ENCODE measurements around the gene LRIG2.

Gene LRIG2

DNA sequence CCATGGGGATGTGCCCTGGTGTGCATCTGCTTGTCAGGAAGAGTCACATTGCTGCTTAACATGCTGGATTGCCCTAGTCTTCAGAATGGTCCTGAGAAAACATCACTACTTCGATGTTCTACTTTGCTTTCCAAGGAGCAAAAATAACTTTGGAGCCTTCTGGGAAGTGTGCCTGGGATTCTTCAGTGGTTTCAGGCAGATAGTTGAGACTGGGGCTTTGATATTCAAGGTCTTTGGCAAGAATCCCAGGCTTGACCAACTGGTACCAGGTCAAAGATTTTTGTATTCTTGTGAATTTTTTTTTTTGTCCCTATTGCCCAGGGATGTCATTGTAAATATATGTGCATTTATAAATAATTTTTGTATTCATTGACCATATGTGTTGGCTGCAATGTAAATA lies 51.4 kb downstream of the LRIG2 start:
- Histone ChIP-seq H3K4me1 (ENCODE audit: control insufficient read depth, insufficient read depth, low read length) (no peaks in the 10 kb centered on the region), H3K4me3 (ENCODE audit: insufficient read depth, low read depth, low read length) (no peak overlapping the region), H3K27ac (ENCODE audit: insufficient read depth, low read depth, low read length, poor library complexity, severe bottlenecking) (no peak overlapping the region), H3K27me3 (ENCODE audit: control insufficient read depth, insufficient read depth, low read length, poor library complexity, severe bottlenecking) (no peaks in the 10 kb centered on the region), H3K36me3 (ENCODE audit: control insufficient read depth, insufficient read depth, low read length) (peaks cover 30% of the 10 kb centered on the region), H3K9me3 (ENCODE audit: control insufficient read depth, low read length) (no peaks in the 10 kb centered on the region)
- WGBS, 2 experiments = 91 to 96% methylated on average over 1 of the region's 1 CpG

DNA sequence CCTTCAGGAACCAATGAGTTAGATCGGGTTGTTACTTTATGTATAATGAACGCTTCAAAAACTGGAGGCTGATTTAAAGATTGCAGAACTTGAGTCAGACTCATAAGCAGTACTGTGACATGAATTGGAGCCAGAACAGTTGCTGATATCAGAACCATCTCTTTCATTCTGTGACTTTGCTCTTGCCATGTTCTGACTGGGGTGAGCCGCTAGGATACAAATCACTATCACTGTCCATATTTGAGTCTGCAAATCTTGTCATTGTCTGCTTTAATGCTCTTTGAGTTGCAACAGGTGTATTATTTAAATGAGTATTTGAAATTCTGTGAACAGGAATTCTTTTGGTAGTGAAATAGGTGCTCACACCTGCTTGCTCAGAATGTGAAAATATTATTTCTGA lies 52.5 kb downstream of the LRIG2 start:
- 96 to 97% methylated on average over 3 of the region's 3 CpGs for WGBS, 2 experiments
- no peaks in the 10 kb centered on the region for H3K4me1 ChIP-seq (ENCODE audit: control insufficient read depth, insufficient read depth, low read length)
- H3K27me3 ChIP-seq (ENCODE audit: control insufficient read depth, insufficient read depth, low read length, poor library complexity, severe bottlenecking) = no peaks in the 10 kb centered on the region
- no peaks in the 10 kb centered on the region for H3K9me3 ChIP-seq (ENCODE audit: control insufficient read depth, low read length)
- H3K36me3 ChIP-seq (ENCODE audit: control insufficient read depth, insufficient read depth, low read length) = peaks cover 25% of the 10 kb centered on the region
- no peak overlapping the region for H3K27ac ChIP-seq (ENCODE audit: insufficient read depth, low read depth, low read length, poor library complexity, severe bottlenecking)
- no peak overlapping the region for H3K4me3 ChIP-seq (ENCODE audit: insufficient read depth, low read depth, low read length)

DNA sequence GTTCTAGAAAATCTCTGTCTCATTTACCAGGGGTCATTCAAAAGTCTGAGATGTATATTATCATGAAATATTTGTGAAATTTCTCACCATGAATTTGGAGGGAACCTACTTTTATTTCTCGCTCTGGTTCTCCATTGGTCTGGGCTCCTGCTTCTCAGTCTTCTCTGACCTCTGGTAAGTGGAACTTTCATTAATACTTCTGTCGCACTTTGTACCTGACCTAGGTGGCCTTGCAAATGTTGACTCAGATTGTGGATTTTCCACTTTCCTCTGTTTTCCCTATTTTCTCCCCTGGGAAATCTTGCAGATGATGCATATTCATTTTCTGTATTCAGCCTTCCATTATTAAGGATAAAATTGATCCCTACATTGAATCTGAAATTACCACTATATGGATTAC lies 53.2 kb downstream of the LRIG2 start:
- peaks cover 20% of the 10 kb centered on the region for H3K36me3 ChIP-seq (ENCODE audit: control insufficient read depth, insufficient read depth, low read length)
- no peak overlapping the region for H3K4me3 ChIP-seq (ENCODE audit: insufficient read depth, low read depth, low read length)
- H3K27ac ChIP-seq (ENCODE audit: insufficient read depth, low read depth, low read length, poor library complexity, severe bottlenecking) = no peak overlapping the region
- H3K27me3 ChIP-seq (ENCODE audit: control insufficient read depth, insufficient read depth, low read length, poor library complexity, severe bottlenecking) = no peaks in the 10 kb centered on the region
- no peaks in the 10 kb centered on the region for H3K9me3 ChIP-seq (ENCODE audit: control insufficient read depth, low read length)
- 97 to 98% methylated on average over 2 of the region's 2 CpGs for WGBS, 2 experiments
- no peaks in the 10 kb centered on the region for H3K4me1 ChIP-seq (ENCODE audit: control insufficient read depth, insufficient read depth, low read length)

DNA sequence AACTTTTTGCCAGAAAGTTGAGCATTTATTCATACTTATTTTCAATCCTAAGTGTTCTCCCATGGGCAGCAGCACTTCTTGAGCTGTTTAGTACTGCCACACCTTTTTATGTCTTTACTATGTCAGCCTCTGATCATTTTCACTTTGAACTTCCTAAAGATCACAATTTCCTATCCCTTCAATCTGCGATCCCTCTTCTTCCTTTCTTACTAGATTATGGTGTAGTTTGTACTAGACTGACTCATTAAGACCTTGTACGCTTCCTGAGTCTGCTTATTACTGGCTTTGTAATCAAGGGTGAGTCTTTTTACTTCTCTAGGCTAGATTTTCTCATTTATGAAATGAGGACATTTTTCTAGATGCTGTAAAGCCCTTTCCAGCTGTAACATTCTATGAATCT lies 55.1 kb downstream of the LRIG2 start:
- Histone ChIP-seq H3K27ac (ENCODE audit: insufficient read depth, low read depth, low read length, poor library complexity, severe bottlenecking) (no peak overlapping the region), H3K4me1 (ENCODE audit: control insufficient read depth, insufficient read depth, low read length) (no peaks in the 10 kb centered on the region), H3K9me3 (ENCODE audit: control insufficient read depth, low read length) (no peaks in the 10 kb centered on the region), H3K27me3 (ENCODE audit: control insufficient read depth, insufficient read depth, low read length, poor library complexity, severe bottlenecking) (no peaks in the 10 kb centered on the region), H3K4me3 (ENCODE audit: insufficient read depth, low read depth, low read length) (no peak overlapping the region), H3K36me3 (ENCODE audit: control insufficient read depth, insufficient read depth, low read length) (peaks cover 20% of the 10 kb centered on the region)
- WGBS, 2 experiments = 89 to 100% methylated on average over 1 to 2 of the region's 2 CpGs

DNA sequence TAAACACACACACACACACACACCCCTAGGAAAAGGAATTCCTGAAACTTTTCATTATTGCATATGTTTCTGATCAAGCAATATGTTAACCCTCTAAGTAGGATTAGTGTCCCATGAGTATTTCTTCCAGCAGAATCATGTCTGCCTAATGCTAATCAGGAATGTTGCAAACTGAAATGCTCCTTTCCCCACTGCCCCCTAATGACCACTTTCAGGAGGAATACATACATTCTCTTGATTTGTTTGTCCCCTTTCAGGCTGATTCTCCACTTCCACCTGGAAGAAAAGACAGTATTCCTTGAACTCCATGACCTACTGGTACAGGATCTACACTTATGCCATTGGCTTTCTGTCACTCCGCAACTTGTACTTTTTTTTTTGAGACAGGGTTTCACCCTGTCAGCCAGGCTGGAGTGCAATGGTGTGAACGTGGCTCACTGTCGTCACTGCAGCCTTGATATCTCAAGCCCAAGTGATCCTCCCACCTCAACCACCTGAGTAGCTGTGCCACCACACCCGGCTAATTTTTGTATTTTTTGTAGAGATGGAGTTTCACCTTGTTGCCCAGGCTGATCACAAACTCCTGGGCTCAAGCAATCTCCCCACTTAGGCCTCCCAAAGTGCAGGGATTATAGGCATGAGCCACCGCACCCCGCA lies 56.7 kb downstream of the LRIG2 start:
- H3K4me1 ChIP-seq (ENCODE audit: control insufficient read depth, insufficient read depth, low read length) = no peaks in the 10 kb centered on the region
- no peaks in the 10 kb centered on the region for H3K9me3 ChIP-seq (ENCODE audit: control insufficient read depth, low read length)
- H3K4me3 ChIP-seq (ENCODE audit: insufficient read depth, low read depth, low read length) = no peak overlapping the region
- 91 to 95% methylated on average over 6 of the region's 6 CpGs for WGBS, 2 experiments
- H3K27ac ChIP-seq (ENCODE audit: insufficient read depth, low read depth, low read length, poor library complexity, severe bottlenecking) = no peak overlapping the region
- H3K27me3 ChIP-seq (ENCODE audit: control insufficient read depth, insufficient read depth, low read length, poor library complexity, severe bottlenecking) = no peaks in the 10 kb centered on the region
- peaks cover 13% of the 10 kb centered on the region for H3K36me3 ChIP-seq (ENCODE audit: control insufficient read depth, insufficient read depth, low read length)

DNA sequence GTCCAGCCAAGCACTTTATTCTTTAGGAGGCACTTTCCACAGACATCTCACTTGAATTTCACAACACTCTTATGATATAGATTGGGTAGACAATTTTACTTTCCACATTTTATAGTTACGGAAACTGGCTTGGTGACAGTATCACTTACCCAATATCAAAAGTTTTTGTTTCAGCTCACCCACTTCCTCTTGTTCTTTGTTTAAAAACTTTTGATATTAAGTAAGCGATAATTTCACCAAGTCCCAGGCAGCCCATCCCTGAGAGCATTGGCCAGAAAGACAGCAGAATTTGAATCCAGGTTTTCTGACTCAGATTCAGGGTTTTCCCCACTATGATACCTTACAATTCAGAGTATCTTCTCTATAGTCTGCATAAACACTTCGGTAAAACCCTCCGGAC lies 60.0 kb downstream of the LRIG2 start:
- Histone ChIP-seq H3K4me3 (ENCODE audit: insufficient read depth, low read depth, low read length) (no peak overlapping the region), H3K27ac (ENCODE audit: insufficient read depth, low read depth, low read length, poor library complexity, severe bottlenecking) (no peak overlapping the region), H3K9me3 (ENCODE audit: control insufficient read depth, low read length) (no peaks in the 10 kb centered on the region), H3K4me1 (ENCODE audit: control insufficient read depth, insufficient read depth, low read length) (no peaks in the 10 kb centered on the region), H3K27me3 (ENCODE audit: control insufficient read depth, insufficient read depth, low read length, poor library complexity, severe bottlenecking) (no peaks in the 10 kb centered on the region), H3K36me3 (ENCODE audit: control insufficient read depth, insufficient read depth, low read length) (no peaks in the 10 kb centered on the region)
- WGBS, 2 experiments = 97 to 99% methylated on average over 3 to 4 of the region's 4 CpGs

DNA sequence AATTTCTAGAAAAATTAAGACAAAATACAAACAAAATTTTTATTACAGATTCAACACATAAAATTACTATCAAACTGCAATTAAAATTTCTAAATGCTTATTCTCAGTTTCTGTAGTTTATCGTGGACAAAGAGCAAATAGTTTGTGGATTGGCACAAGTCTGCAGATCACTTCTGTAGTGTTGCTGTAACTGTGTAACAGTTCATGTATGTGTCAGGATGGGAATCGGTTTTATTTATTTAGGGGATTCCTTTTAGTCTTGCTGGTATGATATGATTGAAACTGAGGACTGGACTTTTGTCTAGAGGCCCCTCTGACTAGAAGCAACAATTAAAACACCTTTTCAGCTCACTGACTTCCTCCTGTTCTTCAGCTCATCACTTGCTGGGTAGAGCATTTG lies 60.8 kb downstream of the LRIG2 start:
- no peaks in the 10 kb centered on the region for H3K36me3 ChIP-seq (ENCODE audit: control insufficient read depth, insufficient read depth, low read length)
- H3K27ac ChIP-seq (ENCODE audit: insufficient read depth, low read depth, low read length, poor library complexity, severe bottlenecking) = no peak overlapping the region
- WGBS, 2 experiments = 94% methylated on average over 2 of the region's 2 CpGs
- no peaks in the 10 kb centered on the region for H3K4me1 ChIP-seq (ENCODE audit: control insufficient read depth, insufficient read depth, low read length)
- H3K4me3 ChIP-seq (ENCODE audit: insufficient read depth, low read depth, low read length) = no peak overlapping the region
- no peaks in the 10 kb centered on the region for H3K9me3 ChIP-seq (ENCODE audit: control insufficient read depth, low read length)
- H3K27me3 ChIP-seq (ENCODE audit: control insufficient read depth, insufficient read depth, low read length, poor library complexity, severe bottlenecking) = no peaks in the 10 kb centered on the region

DNA sequence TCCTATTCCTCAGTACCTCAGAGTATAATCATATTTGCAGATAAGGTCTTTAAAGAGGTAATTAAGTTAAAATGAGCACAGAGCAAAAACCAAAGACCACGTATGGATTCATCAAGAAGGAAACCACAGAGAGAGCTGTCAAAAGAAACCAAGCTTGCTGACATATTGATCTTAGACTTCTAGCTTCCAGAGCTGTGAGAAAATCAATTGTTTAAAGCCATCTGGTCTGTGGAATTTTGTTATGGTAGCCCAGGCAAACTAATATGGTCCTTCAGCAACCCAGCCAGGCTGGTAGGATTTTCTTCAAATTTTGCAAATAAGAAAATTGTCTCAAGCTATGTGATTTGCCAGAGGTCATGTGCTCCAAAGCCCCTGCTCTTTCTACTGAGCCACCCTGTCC lies 62.5 kb downstream of the LRIG2 start:
- WGBS, 2 experiments = 91 to 92% methylated on average over 1 of the region's 1 CpG
- no peaks in the 10 kb centered on the region for H3K4me1 ChIP-seq (ENCODE audit: control insufficient read depth, insufficient read depth, low read length)
- no peaks in the 10 kb centered on the region for H3K36me3 ChIP-seq (ENCODE audit: control insufficient read depth, insufficient read depth, low read length)
- H3K9me3 ChIP-seq (ENCODE audit: control insufficient read depth, low read length) = no peaks in the 10 kb centered on the region
- H3K27ac ChIP-seq (ENCODE audit: insufficient read depth, low read depth, low read length, poor library complexity, severe bottlenecking) = no peak overlapping the region
- H3K27me3 ChIP-seq (ENCODE audit: control insufficient read depth, insufficient read depth, low read length, poor library complexity, severe bottlenecking) = no peaks in the 10 kb centered on the region
- no peak overlapping the region for H3K4me3 ChIP-seq (ENCODE audit: insufficient read depth, low read depth, low read length)

DNA sequence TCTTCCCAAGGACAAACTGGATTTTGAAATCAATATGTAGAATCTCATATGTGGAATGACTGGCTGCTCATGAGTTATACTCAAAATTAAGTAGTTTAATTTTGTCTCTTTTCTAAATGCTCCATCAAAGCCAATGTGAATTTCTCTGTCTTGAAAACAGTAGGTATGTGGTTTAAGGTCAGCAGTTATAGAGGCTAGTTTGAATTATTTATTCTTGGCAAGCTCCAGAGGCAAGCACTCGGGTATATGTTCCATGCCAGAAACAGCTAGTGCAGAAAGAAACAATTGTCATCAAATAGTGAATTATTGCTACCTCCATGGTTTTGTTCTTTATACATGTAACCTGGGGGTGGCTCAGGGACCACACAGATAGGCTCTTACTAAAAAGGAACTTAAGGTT lies 63.5 kb downstream of the LRIG2 start:
- WGBS, 2 experiments = 92 to 100% methylated on average over 1 of the region's 1 CpG
- Histone ChIP-seq H3K4me3 (ENCODE audit: insufficient read depth, low read depth, low read length) (no peak overlapping the region), H3K9me3 (ENCODE audit: control insufficient read depth, low read length) (no peaks in the 10 kb centered on the region), H3K36me3 (ENCODE audit: control insufficient read depth, insufficient read depth, low read length) (no peaks in the 10 kb centered on the region), H3K4me1 (ENCODE audit: control insufficient read depth, insufficient read depth, low read length) (no peaks in the 10 kb centered on the region), H3K27me3 (ENCODE audit: control insufficient read depth, insufficient read depth, low read length, poor library complexity, severe bottlenecking) (no peaks in the 10 kb centered on the region), H3K27ac (ENCODE audit: insufficient read depth, low read depth, low read length, poor library complexity, severe bottlenecking) (no peak overlapping the region)

DNA sequence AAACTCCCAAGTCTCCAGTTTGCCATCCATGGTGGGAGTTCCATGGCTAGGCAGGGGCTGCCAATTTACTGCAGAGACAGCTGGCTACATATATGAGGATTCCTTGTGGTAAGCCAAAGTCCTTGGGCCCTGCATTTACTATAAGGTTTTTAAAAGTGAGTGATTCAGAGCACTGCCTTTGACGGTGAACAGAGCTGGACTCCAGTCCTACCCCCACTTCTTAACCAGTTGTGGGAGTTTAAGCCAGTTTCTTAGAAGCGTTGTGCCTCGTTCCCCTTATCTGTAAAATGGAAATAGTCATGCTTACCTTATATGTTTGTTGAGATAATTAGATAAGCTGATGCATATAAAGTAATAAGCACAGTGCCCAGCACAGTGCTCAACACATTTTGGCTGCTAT lies 64.6 kb downstream of the LRIG2 start:
- Histone ChIP-seq H3K4me3 (ENCODE audit: insufficient read depth, low read depth, low read length) (no peak overlapping the region), H3K9me3 (ENCODE audit: control insufficient read depth, low read length) (no peaks in the 10 kb centered on the region), H3K27ac (ENCODE audit: insufficient read depth, low read depth, low read length, poor library complexity, severe bottlenecking) (no peak overlapping the region), H3K27me3 (ENCODE audit: control insufficient read depth, insufficient read depth, low read length, poor library complexity, severe bottlenecking) (no peaks in the 10 kb centered on the region), H3K4me1 (ENCODE audit: control insufficient read depth, insufficient read depth, low read length) (no peaks in the 10 kb centered on the region), H3K36me3 (ENCODE audit: control insufficient read depth, insufficient read depth, low read length) (no peaks in the 10 kb centered on the region)
- 91 to 92% methylated on average over 3 of the region's 3 CpGs for WGBS, 2 experiments

DNA sequence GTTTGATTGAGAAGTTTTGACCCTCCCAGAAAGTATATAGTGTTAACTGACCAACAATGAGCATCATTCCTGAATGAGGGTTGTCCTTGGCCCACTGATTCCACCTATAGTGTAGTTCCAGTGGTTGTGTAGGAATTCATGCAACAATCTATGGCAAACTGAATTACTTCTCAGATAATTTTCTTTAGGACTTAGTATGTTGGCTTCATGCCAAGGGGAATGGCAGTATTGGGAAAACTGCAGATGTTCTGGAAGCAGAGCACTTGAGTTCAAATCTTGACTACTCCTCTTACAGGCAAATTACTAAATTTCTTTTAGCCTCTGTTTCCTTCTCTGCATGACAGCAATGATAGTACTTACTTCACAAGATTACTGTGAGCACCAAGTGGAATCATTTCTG lies 65.8 kb downstream of the LRIG2 start:
- Histone ChIP-seq H3K27me3 (ENCODE audit: control insufficient read depth, insufficient read depth, low read length, poor library complexity, severe bottlenecking) (no peaks in the 10 kb centered on the region), H3K4me1 (ENCODE audit: control insufficient read depth, insufficient read depth, low read length) (no peaks in the 10 kb centered on the region), H3K9me3 (ENCODE audit: control insufficient read depth, low read length) (no peaks in the 10 kb centered on the region), H3K36me3 (ENCODE audit: control insufficient read depth, insufficient read depth, low read length) (no peaks in the 10 kb centered on the region), H3K4me3 (ENCODE audit: insufficient read depth, low read depth, low read length) (no peak overlapping the region), H3K27ac (ENCODE audit: insufficient read depth, low read depth, low read length, poor library complexity, severe bottlenecking) (no peak overlapping the region)

Data from ectodermal cell (in vitro differentiated cells).